8988T (cell line): ENCODE measurements around the gene ZNF26.
"Not testable (repeated sequence)": the region's sequence is repeated elsewhere in the genome, so short reads cannot be mapped to it uniquely, and the experiment has no call there.

Source experiments
- DNase-seq: peaks from one replicate; pipeline ENCODE4 v3.0.0; 2011

The ZNF26 gene

GRCh38 chr12:132986001-132986884 lies at the start of gene ZNF26:
TSS of gene ZNF26 (plus strand) at chr12:132986367. CDS start at chr12:132986841, 474 bp downstream.
- DNase-seq = peak; percentile 82

- DNase-seq = not testable (repeated sequence)
Observed at GRCh38 chr12:132936921-132937320, 49.2 kb upstream of the ZNF26 start.

- no peak for DNase-seq
Observed at GRCh38 chr12:132937476-132937875, 48.7 kb upstream of the ZNF26 start.

GRCh38 chr12:132938807-132939206 lies 47.4 kb upstream of the ZNF26 start:
- not testable (repeated sequence) for DNase-seq

- no peak for DNase-seq
Observed at GRCh38 chr12:132940071-132940719, 46.0 kb upstream of the ZNF26 start.

- no peak for DNase-seq
Observed at GRCh38 chr12:132941336-132941954, 44.7 kb upstream of the ZNF26 start.

- DNase-seq = no peak
Observed at GRCh38 chr12:132942611-132943010, 43.6 kb upstream of the ZNF26 start.

GRCh38 chr12:132945806-132946205 lies 40.4 kb upstream of the ZNF26 start:
- no peak for DNase-seq

- no peak for DNase-seq
Observed at GRCh38 chr12:132946246-132946820, 39.8 kb upstream of the ZNF26 start.

- DNase-seq = no peak
Observed at GRCh38 chr12:132948146-132949066, 37.8 kb upstream of the ZNF26 start.

GRCh38 chr12:132949936-132950837 lies 36.0 kb upstream of the ZNF26 start:
- no peak for DNase-seq

- no peak for DNase-seq
Observed at GRCh38 chr12:132950844-132951535, 35.2 kb upstream of the ZNF26 start.

- DNase-seq = no peak
Observed at GRCh38 chr12:132951649-132952048, 34.5 kb upstream of the ZNF26 start.

- DNase-seq = no peak
Observed at GRCh38 chr12:132952371-132953162, 33.6 kb upstream of the ZNF26 start.

GRCh38 chr12:132953163-132953425 lies 33.1 kb upstream of the ZNF26 start:
- no peak for DNase-seq

- DNase-seq = no peak
Observed at GRCh38 chr12:132953771-132954170, 32.4 kb upstream of the ZNF26 start.

GRCh38 chr12:132954471-132955048 lies 31.6 kb upstream of the ZNF26 start:
- no peak for DNase-seq

GRCh38 chr12:132955094-132956010 lies 30.8 kb upstream of the ZNF26 start:
- DNase-seq = peak; percentile 35
